PFSK-1 (cell line): ENCODE results near the gene HCRTR2.

Experiments
- FOXP2 ChIP-seq: optimal IDR thresholded peaks from 2 replicates; pipeline ENCODE3; 2011; ENCODE audit warnings: borderline replicate concordance, control low read depth, inconsistent platforms; ENCODE audit not compliant: insufficient read depth; ENCODE audit errors: extremely low read length, extremely low read depth
- POLR2AphosphoS5 ChIP-seq: IDR thresholded peaks from 2 replicates; pipeline ENCODE4 v1.6.1; 2012; ENCODE audit warnings: low read depth, mild to moderate bottlenecking, control low read depth, low read length, moderate library complexity
- REST ChIP-seq, 2 experiments: IDR thresholded peaks; 2 replicates each; pipeline versions ENCODE4 v1.6.1 to v1.8.0; 2011 to 2012; ENCODE audit warnings: low read depth in 2 of 2, low read length in 2 of 2, control low read depth in 1 of 2, inconsistent platforms in 1 of 2, mild to moderate bottlenecking in 1 of 2, moderate library complexity in 1 of 2; ENCODE audit not compliant: insufficient read depth in 1 of 2
- SIN3A ChIP-seq: IDR thresholded peaks from 2 replicates; pipeline ENCODE4 v1.6.1; 2012; ENCODE audit warnings: mild to moderate bottlenecking, low read length, moderate library complexity, borderline replicate concordance; ENCODE audit not compliant: insufficient read depth
- TAF1 ChIP-seq: IDR thresholded peaks from 2 replicates; pipeline ENCODE4 v1.6.1; 2012; ENCODE audit warnings: low read length, control low read depth, borderline replicate concordance; ENCODE audit not compliant: insufficient read depth

The HCRTR2 gene

GRCh38 chr6:55250400-55250799 is 76.1 kb downstream of the HCRTR2 start:
- no peak for TF ChIP-seq REST (IDR thresholded peaks at IDR 0.05; ENCODE audit: insufficient read depth in 1 of 2, low read depth in 2 of 2, low read length in 2 of 2)
- no peak for TF ChIP-seq POLR2AphosphoS5
- TF ChIP-seq SIN3A: no peak
- no peak for TF ChIP-seq FOXP2
- no peak for TF ChIP-seq TAF1

GRCh38 chr6:55255113-55255512 is 80.8 kb downstream of the HCRTR2 start:
- TF ChIP-seq POLR2AphosphoS5 (no peak), FOXP2 (no peak), REST (IDR thresholded peaks at IDR 0.05; ENCODE audit: insufficient read depth in 1 of 2, low read depth in 2 of 2, low read length in 2 of 2) (no peak), SIN3A (no peak), TAF1 (no peak)

GRCh38 chr6:55260181-55260580 is 85.9 kb downstream of the HCRTR2 start:
- TF ChIP-seq TAF1: no peak
- no peak for TF ChIP-seq REST (IDR thresholded peaks at IDR 0.05; ENCODE audit: insufficient read depth in 1 of 2, low read depth in 2 of 2, low read length in 2 of 2)
- TF ChIP-seq FOXP2: no peak
- TF ChIP-seq SIN3A: no peak
- no peak for TF ChIP-seq POLR2AphosphoS5

- no peak for TF ChIP-seq POLR2AphosphoS5
- no peak for TF ChIP-seq SIN3A
- no peak for TF ChIP-seq FOXP2
- no peak for TF ChIP-seq REST (IDR thresholded peaks at IDR 0.05; ENCODE audit: insufficient read depth in 1 of 2, low read depth in 2 of 2, low read length in 2 of 2)
- TF ChIP-seq TAF1: no peak
Measured at GRCh38 chr6:55265409-55266114, 91.2 kb downstream of the HCRTR2 start.

- TF ChIP-seq SIN3A (no peak), REST (IDR thresholded peaks at IDR 0.05; ENCODE audit: insufficient read depth in 1 of 2, low read depth in 2 of 2, low read length in 2 of 2) (no peak), FOXP2 (no peak)
Measured at GRCh38 chr6:55266896-55267295, 92.6 kb downstream of the HCRTR2 start.
